ENCODE measurements around the gene HSPB7.
A peak's percentile ranks its signal among the peaks of the same experiment; 100 is the strongest.
"Not testable (repeated sequence)": the region's sequence is repeated elsewhere in the genome, so short reads cannot be mapped to it uniquely, and the experiment has no call there.

The HSPB7 gene

GRCh38 chr1:16050328-16050727 is 32.5 kb upstream of the HSPB7 start:
- DNase-seq (ENCODE audit: low spot score), result no peak

- DNase-seq (ENCODE audit: low spot score), result peak; percentile 31
Measured at GRCh38 chr1:16048573-16049189, 30.8 kb upstream of the HSPB7 start.

GRCh38 chr1:16047791-16048475 is 30.1 kb upstream of the HSPB7 start:
- DNase-seq (ENCODE audit: low spot score), result no peak

GRCh38 chr1:16046842-16047241 is 29.0 kb upstream of the HSPB7 start:
- DNase-seq (ENCODE audit: low spot score), result no peak

- no peak for DNase-seq (ENCODE audit: low spot score)
Measured at GRCh38 chr1:16043950-16044349, 26.1 kb upstream of the HSPB7 start.

- DNase-seq (ENCODE audit: low spot score), result no peak
Measured at GRCh38 chr1:16043521-16043920, 25.7 kb upstream of the HSPB7 start, which contains the start of gene CLCNKB. TSS of gene CLCNKB (plus strand) at chr1:16043782. CDS start at chr1:16044493, 711 bp downstream.

- not testable (repeated sequence) for DNase-seq (ENCODE audit: low spot score)
Measured at GRCh38 chr1:16042654-16043053, 24.8 kb upstream of the HSPB7 start.

GRCh38 chr1:16042096-16042495 is 24.3 kb upstream of the HSPB7 start:
- DNase-seq (ENCODE audit: low spot score), result no peak

- DNase-seq (ENCODE audit: low spot score), result no peak
Measured at GRCh38 chr1:16041200-16041599, 23.4 kb upstream of the HSPB7 start.

GRCh38 chr1:16039871-16040270 is 22.0 kb upstream of the HSPB7 start:
- DNase-seq (ENCODE audit: low spot score), result not testable (repeated sequence)

- peak; percentile 18 for DNase-seq (ENCODE audit: low spot score)
Measured at GRCh38 chr1:16038620-16038912, 20.7 kb upstream of the HSPB7 start.

GRCh38 chr1:16036461-16036860 is 18.6 kb upstream of the HSPB7 start:
- DNase-seq (ENCODE audit: low spot score), result not testable (repeated sequence)

- DNase-seq (ENCODE audit: low spot score), result not testable (repeated sequence)
Measured at GRCh38 chr1:16033103-16033632, 15.3 kb upstream of the HSPB7 start.

GRCh38 chr1:16032388-16033102 is 14.7 kb upstream of the HSPB7 start:
- peak; percentile 62 for DNase-seq (ENCODE audit: low spot score)

GRCh38 chr1:16031551-16031950 is 13.7 kb upstream of the HSPB7 start:
- DNase-seq (ENCODE audit: low spot score), result no peak

- DNase-seq (ENCODE audit: low spot score), result no peak
Measured at GRCh38 chr1:16029288-16029687, 11.4 kb upstream of the HSPB7 start.

GRCh38 chr1:16029003-16029268 is 11.1 kb upstream of the HSPB7 start:
- not testable (repeated sequence) for DNase-seq (ENCODE audit: low spot score)

- no peak for DNase-seq (ENCODE audit: low spot score)
Measured at GRCh38 chr1:16028237-16029002, 10.6 kb upstream of the HSPB7 start.

GRCh38 chr1:16026723-16027484 is 9.1 kb upstream of the HSPB7 start:
- no peak for DNase-seq (ENCODE audit: low spot score)

- not testable (repeated sequence) for DNase-seq (ENCODE audit: low spot score)
Measured at GRCh38 chr1:16026302-16026701, 8.5 kb upstream of the HSPB7 start.

GRCh38 chr1:16023050-16023653 is 5.3 kb upstream of the HSPB7 start:
- no peak for DNase-seq (ENCODE audit: low spot score)
